H9 (cell line): ENCODE measurements around the gene CPB2. TPM values are rescaled to one million over a fixed set of nuclear protein-coding genes. Genes with fewer than 3 reads are reported as not detected.

Experiments
- DNase-seq: peaks from one replicate; pipeline ENCODE4 v3.0.0-alpha.2; 2017
- H2AFZ ChIP-seq: one replicate; pipeline ENCODE4 v1.6.1; 2013; ENCODE audit warnings: mild to moderate bottlenecking, low read length, control low read depth, moderate library complexity
- H2AK5ac ChIP-seq: 2 replicates; pipeline ENCODE4 v1.6.1; 2013; ENCODE audit warnings: low read length, control low read depth, mixed read lengths; ENCODE audit not compliant: insufficient read length
- H2BK120ac ChIP-seq: one replicate; pipeline ENCODE4 v1.6.1; 2013; ENCODE audit warnings: low read depth, mild to moderate bottlenecking, low read length, control low read depth, inconsistent platforms; ENCODE audit not compliant: poor library complexity, severe bottlenecking
- H2BK12ac ChIP-seq: 2 replicates; pipeline ENCODE4 v1.6.1; 2013; ENCODE audit warnings: low read length, control low read depth, mixed read lengths, low read depth; ENCODE audit not compliant: insufficient read length
- H2BK15ac ChIP-seq: 2 replicates; pipeline ENCODE4 v1.6.1; 2013; ENCODE audit warnings: low read depth, low read length, control low read depth
- H2BK20ac ChIP-seq: one replicate; pipeline ENCODE4 v1.6.1; 2013; ENCODE audit warnings: low read depth, mild to moderate bottlenecking, low read length, control low read depth, inconsistent platforms; ENCODE audit not compliant: poor library complexity, severe bottlenecking
- H2BK5ac ChIP-seq: 2 replicates; pipeline ENCODE4 v1.6.1; 2013; ENCODE audit warnings: low read length, control low read depth, mixed read lengths; ENCODE audit not compliant: insufficient read length
- H3K14ac ChIP-seq: 2 replicates; pipeline ENCODE4 v1.6.1; 2013; ENCODE audit warnings: low read length, control low read depth; ENCODE audit not compliant: insufficient read depth
- H3K18ac ChIP-seq: 2 replicates; pipeline ENCODE4 v1.6.1; 2013; ENCODE audit warnings: low read depth, mild to moderate bottlenecking, mixed read lengths, low read length, control low read depth; ENCODE audit not compliant: insufficient read length
- H3K23ac ChIP-seq: 2 replicates; pipeline ENCODE4 v1.6.1; 2013; ENCODE audit warnings: low read length, control low read depth, mixed read lengths, low read depth; ENCODE audit not compliant: insufficient read length
- H3K23me2 ChIP-seq: 2 replicates; pipeline ENCODE4 v1.6.1; 2013; ENCODE audit warnings: low read depth, mild to moderate bottlenecking, mixed read lengths, low read length, control low read depth; ENCODE audit not compliant: insufficient read length, poor library complexity, severe bottlenecking
- H3K27ac ChIP-seq: 2 replicates; pipeline ENCODE4 v1.5.1; 2013; ENCODE audit warnings: low read length, control low read depth, mixed read lengths, low read depth; ENCODE audit not compliant: insufficient read length
- H3K27me3 ChIP-seq: 2 replicates; pipeline ENCODE4 v1.6.1; 2013; ENCODE audit warnings: low read length, control low read depth, inconsistent platforms; ENCODE audit not compliant: insufficient read depth
- H3K4ac ChIP-seq: 2 replicates; pipeline ENCODE4 v1.6.1; 2013; ENCODE audit warnings: low read depth, mild to moderate bottlenecking, control low read depth, inconsistent platforms, low read length, moderate library complexity
- H3K4me1 ChIP-seq: 2 replicates; pipeline ENCODE4 v1.6.1; 2013; ENCODE audit warnings: low read length, control low read depth, inconsistent platforms; ENCODE audit not compliant: insufficient read depth
- H3K4me2 ChIP-seq: 2 replicates; pipeline ENCODE4 v1.6.1; 2013; ENCODE audit warnings: low read length, control low read depth, mixed read lengths; ENCODE audit not compliant: insufficient read length, insufficient read depth
- H3K56ac ChIP-seq: 2 replicates; pipeline ENCODE4 v1.6.1; 2013; ENCODE audit warnings: low read depth, mild to moderate bottlenecking, mixed read lengths, low read length, control low read depth; ENCODE audit not compliant: insufficient read length
- H3K79me1 ChIP-seq: 2 replicates; pipeline ENCODE4 v1.6.1; 2013; ENCODE audit warnings: low read depth, mild to moderate bottlenecking, moderate library complexity, low read length, control low read depth, inconsistent platforms; ENCODE audit not compliant: insufficient read depth, poor library complexity, severe bottlenecking
- H3K79me2 ChIP-seq: 2 replicates; pipeline ENCODE4 v1.6.1; 2013; ENCODE audit warnings: low read length, control low read depth, inconsistent platforms; ENCODE audit not compliant: insufficient read depth
- H3K9ac ChIP-seq: 2 replicates; pipeline ENCODE4 v1.6.1; 2013; ENCODE audit warnings: low read length, control low read depth, mixed read lengths; ENCODE audit not compliant: insufficient read length; ENCODE audit errors: extremely low read depth
- H3K9me3 ChIP-seq: one replicate; pipeline ENCODE4 v1.6.1; 2013; ENCODE audit warnings: low read depth, low read length, inconsistent platforms; ENCODE audit not compliant: control insufficient read depth
- H3T11ph ChIP-seq: one replicate; pipeline ENCODE4 v1.6.1; 2013; ENCODE audit warnings: mild to moderate bottlenecking, low read length, control low read depth, inconsistent platforms
- H4K20me1 ChIP-seq: one replicate; pipeline ENCODE4 v1.6.1; 2013; ENCODE audit not compliant: control insufficient read depth, insufficient read length, insufficient read depth
- H4K5ac ChIP-seq: 2 replicates; pipeline ENCODE4 v1.6.1; 2013; ENCODE audit warnings: low read depth, mild to moderate bottlenecking, mixed read lengths, low read length, control low read depth; ENCODE audit not compliant: insufficient read length
- H4K8ac ChIP-seq: replicated peaks from 2 replicates; pipeline ENCODE4 v1.6.1; 2013; ENCODE audit warnings: low read length, control low read depth, mixed read lengths, low read depth; ENCODE audit not compliant: insufficient read length
- H4K91ac ChIP-seq: 2 replicates; pipeline ENCODE4 v1.6.1; 2013; ENCODE audit warnings: low read depth, mild to moderate bottlenecking, moderate library complexity, mixed read lengths, low read length, control low read depth; ENCODE audit not compliant: insufficient read length
- H3K27ac Mint-ChIP-seq, 3 experiments: 2 replicates in 2 of 3; 3 replicates in 1 of 3; pipeline ENCODE4 v1.8.0; 2020 to 2021; ENCODE audit warnings: mixed read lengths in 3 of 3, mild to moderate bottlenecking in 1 of 3, moderate library complexity in 1 of 3
- H3K27me3 Mint-ChIP-seq: 2 replicates; pipeline ENCODE4 v1.8.0; 2021; ENCODE audit warnings: low read depth, mild to moderate bottlenecking, moderate library complexity, mixed read lengths
- H3K36me3 Mint-ChIP-seq, 3 experiments: 2 replicates in 2 of 3; 3 replicates in 1 of 3; pipeline ENCODE4 v1.8.0; 2020 to 2021; ENCODE audit warnings: low read depth in 3 of 3, mixed read lengths in 3 of 3; ENCODE audit not compliant: insufficient read depth in 1 of 3
- H3K4me1 Mint-ChIP-seq, 2 experiments: 2 replicates each; pipeline ENCODE4 v1.8.0; 2020; ENCODE audit warnings: mixed read lengths in 2 of 2
- H3K4me3 Mint-ChIP-seq, 2 experiments: 2 replicates in 1 of 2; 3 replicates in 1 of 2; pipeline ENCODE4 v1.8.0; 2020 to 2021; ENCODE audit warnings: mild to moderate bottlenecking in 2 of 2, mixed read lengths in 2 of 2, moderate library complexity in 1 of 2
- H3K9me3 Mint-ChIP-seq, 2 experiments: 2 replicates in 1 of 2; 3 replicates in 1 of 2; pipeline ENCODE4 v1.8.0; 2020; ENCODE audit warnings: mild to moderate bottlenecking in 2 of 2, mixed read lengths in 2 of 2, moderate library complexity in 1 of 2
- CTCF ChIP-seq: fragments of 200-600 bp; sonication (generic); conservative IDR thresholded peaks from 3 replicates; pipeline ENCODE4 v1.8.0; 2021; ENCODE audit warnings: antibody characterized with exemption, mild to moderate bottlenecking
- WGBS: extraction: QIAGEN DNeasy Blood & Tissue Kit; methylation state at CpG from one replicate; pipeline ENCODE4 v1.1.7; 2013; ENCODE audit warnings: missing lambda C conversion rate, low lambda C conversion rate, mixed read lengths; ENCODE audit not compliant: insufficient read length; ENCODE audit errors: extremely low coverage; 5-methylcytosine and 5-hydroxymethylcytosine counted together
- total RNA-seq: library from RNA; stranded (reverse); gene quantifications from 2 replicates; pipeline ENCODE4 v1.2.1, GENCODE V29; 2021

CPB2 gene
- total RNA-seq, 1 experiment from 2014 or later = not detected

- no CpG with 5 or more reads among the region's 12 CpGs for WGBS
- H2BK12ac ChIP-seq = no peak overlapping the region
- H3K79me2 ChIP-seq = no peaks in the 10 kb centered on the region
- no peak overlapping the region for H2BK15ac ChIP-seq
- no peak overlapping the region for H3K18ac ChIP-seq
- no peak overlapping the region for H2BK20ac ChIP-seq
- no peaks in the 10 kb centered on the region for H4K20me1 ChIP-seq
- H3K27ac ChIP-seq = no peak overlapping the region
- H3K4me2 ChIP-seq = no peak overlapping the region
- no peaks in the 10 kb centered on the region for H3K36me3 Mint-ChIP-seq
- H3K27me3 ChIP-seq = no peaks in the 10 kb centered on the region
- no peaks in the 10 kb centered on the region for H3K79me1 ChIP-seq
- no peak overlapping the region for H2BK120ac ChIP-seq
- no peaks in the 10 kb centered on the region for H3K9me3 ChIP-seq
- H3K9ac ChIP-seq = no peak overlapping the region
- H3K4me3 Mint-ChIP-seq = no peak overlapping the region
- no peaks in the 10 kb centered on the region for H3K4me1 Mint-ChIP-seq
- no peaks in the 10 kb centered on the region for H3K27me3 Mint-ChIP-seq
- no peak overlapping the region for H2BK5ac ChIP-seq
- H2AFZ ChIP-seq = no peak overlapping the region
- H3K23me2 ChIP-seq = no peaks in the 10 kb centered on the region
- H3K56ac ChIP-seq = no peak overlapping the region
- no peak overlapping the region for H4K5ac ChIP-seq
- no peaks in the 10 kb centered on the region; a peak in 1 of 5 replicates for H3K9me3 Mint-ChIP-seq
- no peak overlapping the region for H3K14ac ChIP-seq
- no peak overlapping the region for H4K91ac ChIP-seq
- no peak for TF ChIP-seq CTCF
- H3K23ac ChIP-seq = no peak overlapping the region
- no peak overlapping the region for H3T11ph ChIP-seq
- no peak overlapping the region for H2AK5ac ChIP-seq
- no peak for DNase-seq
- no peaks in the 10 kb centered on the region for H3K4me1 ChIP-seq
- H3K27ac Mint-ChIP-seq = no peak overlapping the region
- H4K8ac ChIP-seq = no peak overlapping the region
- no peak overlapping the region for H3K4ac ChIP-seq
Observed at GRCh38 chr13:46086421-46086922, 18.4 kb downstream of the CPB2 start.
